Body of pancreas (tissue), 4 donors: ENCODE data around the gene CACNA1C. TPM values are rescaled to one million over a fixed set of nuclear protein-coding genes. Genes with fewer than 3 reads are reported as not detected.

Experiments
- ATAC-seq: fragments of 150-250 bp; one replicate; pipeline ENCODE4 v1.9.1; 2016
- DNase-seq, 4 donors: peaks; one replicate each; pipeline ENCODE4 v3.0.0-alpha.2; 2019
- H3K27ac ChIP-seq, 4 donors: fragments of 200-600 bp; sonication (generic); 1 replicate in 3 of 4; 2 replicates in 1 of 4; pipeline versions ENCODE4 v1.5.1 to v1.6.1; 2016 to 2019; ENCODE audit warnings: mild to moderate bottlenecking in 1 of 4, mixed read lengths in 1 of 4, moderate library complexity in 1 of 4
- H3K27me3 ChIP-seq, 2 donors: fragments of 200-600 bp; sonication (generic); one replicate each; pipeline ENCODE4 v1.6.0; 2016; ENCODE audit warnings: mild to moderate bottlenecking in 1 of 2
- H3K36me3 ChIP-seq, 2 donors: fragments of 200-600 bp; sonication (generic); replicated peaks in 1 of 2; 2 replicates each; pipeline ENCODE4 v1.5.1; 2016; ENCODE audit warnings: low read depth in 2 of 2; ENCODE audit not compliant: insufficient read depth in 1 of 2
- H3K4me1 ChIP-seq: fragments of 200-600 bp; sonication (generic); one replicate; pipeline ENCODE4 v1.6.0; 2016
- H3K4me3 ChIP-seq, 2 donors: fragments of 200-600 bp; sonication (generic); 1 replicate in 1 of 2; 2 replicates in 1 of 2; pipeline ENCODE4 v1.5.1; 2016 to 2019
- H3K9me3 ChIP-seq, 3 donors: fragments of 200-600 bp; sonication (generic); 1 replicate in 2 of 3; 2 replicates in 1 of 3; pipeline ENCODE4 v1.5.1; 2016
- POLR2A ChIP-seq, 3 donors: fragments of 450-650 bp; IDR thresholded peaks; one replicate each; pipeline ENCODE4 v1.6.1; 2016; ENCODE audit warnings: antibody characterized with exemption in 3 of 3, mild to moderate bottlenecking in 2 of 3
- WGBS, 2 donors: methylation state at CpG; one replicate each; pipeline ENCODE4 v1.1.5; 2017; 5-methylcytosine and 5-hydroxymethylcytosine counted together
- intact Hi-C: fragments of 100-400 bp; cut with DNase I; formaldehyde crosslinking; loops from one replicate; pipeline ENCODE4 v1.15.1; 2023
- total RNA-seq, 2 donors: library from RNA; depleted of rRNA; stranded (reverse); fragments of >200 nt; gene quantifications; one replicate each; pipeline ENCODE4 v1.1.0, GENCODE V29; 2016
- TF ChIP-seq, protein P1 (sequence below), 7 experiments: fragments of 450-650 bp in 4 of 7; fragments of 200-600 bp in 3 of 7; sonication (generic) in 3 of 7; IDR thresholded peaks; one replicate each; pipeline ENCODE4 v1.5.1; 2016 to 2019; ENCODE audit warnings: antibody characterized with exemption in 7 of 7

The CACNA1C gene
- total RNA-seq, 2 donors from 2014 or later, result 2.3 to 4.4 TPM

DNA sequence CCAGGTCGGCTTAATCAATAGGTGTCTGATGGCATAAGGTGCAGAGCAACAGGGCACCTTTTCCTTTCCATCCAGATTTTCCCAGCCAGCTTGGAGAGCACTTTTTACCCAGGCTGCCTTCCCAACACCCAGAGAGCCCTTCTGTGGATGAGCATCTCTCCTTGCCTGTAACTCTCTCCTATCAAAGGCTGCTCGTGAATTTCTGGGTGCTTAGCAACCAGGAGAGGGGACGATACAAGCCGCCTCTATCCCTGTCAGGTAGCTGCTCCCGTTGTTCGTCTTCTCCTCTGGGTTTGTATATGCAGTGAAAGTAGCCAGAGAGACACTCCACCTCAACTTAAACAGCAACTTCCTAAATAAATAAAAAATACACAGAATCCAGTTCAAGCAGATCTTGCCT is 124.2 kb downstream of the CACNA1C start:
- TF ChIP-seq, protein P1, sequence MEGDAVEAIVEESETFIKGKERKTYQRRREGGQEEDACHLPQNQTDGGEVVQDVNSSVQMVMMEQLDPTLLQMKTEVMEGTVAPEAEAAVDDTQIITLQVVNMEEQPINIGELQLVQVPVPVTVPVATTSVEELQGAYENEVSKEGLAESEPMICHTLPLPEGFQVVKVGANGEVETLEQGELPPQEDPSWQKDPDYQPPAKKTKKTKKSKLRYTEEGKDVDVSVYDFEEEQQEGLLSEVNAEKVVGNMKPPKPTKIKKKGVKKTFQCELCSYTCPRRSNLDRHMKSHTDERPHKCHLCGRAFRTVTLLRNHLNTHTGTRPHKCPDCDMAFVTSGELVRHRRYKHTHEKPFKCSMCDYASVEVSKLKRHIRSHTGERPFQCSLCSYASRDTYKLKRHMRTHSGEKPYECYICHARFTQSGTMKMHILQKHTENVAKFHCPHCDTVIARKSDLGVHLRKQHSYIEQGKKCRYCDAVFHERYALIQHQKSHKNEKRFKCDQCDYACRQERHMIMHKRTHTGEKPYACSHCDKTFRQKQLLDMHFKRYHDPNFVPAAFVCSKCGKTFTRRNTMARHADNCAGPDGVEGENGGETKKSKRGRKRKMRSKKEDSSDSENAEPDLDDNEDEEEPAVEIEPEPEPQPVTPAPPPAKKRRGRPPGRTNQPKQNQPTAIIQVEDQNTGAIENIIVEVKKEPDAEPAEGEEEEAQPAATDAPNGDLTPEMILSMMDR (IDR thresholded peaks at IDR 0.05), result no peak
- TF ChIP-seq POLR2A (IDR thresholded peaks at IDR 0.05), result no peak
- DNase-seq, result no peak

DNA sequence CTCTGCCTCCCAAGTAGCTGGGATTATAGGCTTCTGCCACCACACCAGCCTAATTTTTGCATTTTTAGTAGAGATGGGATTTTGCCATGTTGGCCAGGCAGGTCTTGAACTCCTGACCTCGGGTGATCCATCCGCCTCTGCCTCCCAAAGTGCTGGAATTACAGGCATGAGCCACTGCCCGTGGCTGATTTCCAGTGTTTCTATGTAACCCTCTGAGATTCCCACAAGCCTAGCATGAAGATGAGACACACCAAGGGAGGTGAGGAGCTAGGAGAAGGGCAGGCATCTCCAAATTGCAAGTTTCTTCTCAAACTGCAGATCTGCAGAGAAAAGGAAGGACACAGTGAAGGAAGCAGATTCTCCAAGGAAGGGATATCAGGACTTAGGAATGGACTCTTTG is 125.0 kb downstream of the CACNA1C start:
- no peaks in the 10 kb centered on the region for H3K4me1 ChIP-seq
- no peaks in the 10 kb centered on the region for H3K36me3 ChIP-seq
- intact Hi-C loops, result no loop called here

More for the DNA sequence above, 124.2 kb downstream of the CACNA1C start:
- H3K27me3 ChIP-seq, result no peaks in the 10 kb centered on the region
- WGBS, 2 donors, result 34 to 35% methylated on average over 5 to 6 of the region's 6 CpGs
- no peak overlapping the region for H3K27ac ChIP-seq
- H3K36me3 ChIP-seq, result no peaks in the 10 kb centered on the region
- H3K4me3 ChIP-seq, result no peak overlapping the region
- H3K9me3 ChIP-seq, result no peaks in the 10 kb centered on the region
- no peak for ATAC-seq
- H3K4me1 ChIP-seq, result no peaks in the 10 kb centered on the region
- intact Hi-C loops, result no loop called here

DNA sequence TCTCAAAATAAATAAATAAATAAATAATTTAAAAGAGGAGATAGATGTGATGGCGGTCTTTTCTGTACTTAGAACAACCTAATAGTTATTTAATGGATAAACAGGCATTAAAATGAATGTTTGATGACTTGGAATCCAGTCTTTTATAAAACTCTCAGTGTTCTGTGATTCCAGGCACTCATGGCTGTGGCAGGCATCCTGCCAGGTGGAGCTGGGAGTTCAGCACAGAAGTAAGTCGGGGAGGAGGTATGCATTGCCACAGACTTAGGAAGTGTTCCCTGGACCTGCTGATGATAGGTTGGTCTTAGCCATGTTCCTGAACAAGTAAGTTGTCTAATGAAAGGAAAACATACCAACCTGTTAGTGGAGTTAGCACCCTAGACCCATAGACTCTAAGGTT is 126.3 kb downstream of the CACNA1C start:
- H3K27me3 ChIP-seq, result no peaks in the 10 kb centered on the region

More for the DNA sequence above, 125.0 kb downstream of the CACNA1C start:
- no peak for TF ChIP-seq POLR2A (IDR thresholded peaks at IDR 0.05)
- TF ChIP-seq, protein P1 (IDR thresholded peaks at IDR 0.05), result no peak
- no peaks in the 10 kb centered on the region for H3K9me3 ChIP-seq
- H3K27me3 ChIP-seq, result no peaks in the 10 kb centered on the region
- ATAC-seq, result no peak
- WGBS, 2 donors, result 33 to 49% methylated on average over 3 of the region's 3 CpGs
- no peak for DNase-seq
- H3K27ac ChIP-seq, result no peak overlapping the region
- no peak overlapping the region for H3K4me3 ChIP-seq

DNA sequence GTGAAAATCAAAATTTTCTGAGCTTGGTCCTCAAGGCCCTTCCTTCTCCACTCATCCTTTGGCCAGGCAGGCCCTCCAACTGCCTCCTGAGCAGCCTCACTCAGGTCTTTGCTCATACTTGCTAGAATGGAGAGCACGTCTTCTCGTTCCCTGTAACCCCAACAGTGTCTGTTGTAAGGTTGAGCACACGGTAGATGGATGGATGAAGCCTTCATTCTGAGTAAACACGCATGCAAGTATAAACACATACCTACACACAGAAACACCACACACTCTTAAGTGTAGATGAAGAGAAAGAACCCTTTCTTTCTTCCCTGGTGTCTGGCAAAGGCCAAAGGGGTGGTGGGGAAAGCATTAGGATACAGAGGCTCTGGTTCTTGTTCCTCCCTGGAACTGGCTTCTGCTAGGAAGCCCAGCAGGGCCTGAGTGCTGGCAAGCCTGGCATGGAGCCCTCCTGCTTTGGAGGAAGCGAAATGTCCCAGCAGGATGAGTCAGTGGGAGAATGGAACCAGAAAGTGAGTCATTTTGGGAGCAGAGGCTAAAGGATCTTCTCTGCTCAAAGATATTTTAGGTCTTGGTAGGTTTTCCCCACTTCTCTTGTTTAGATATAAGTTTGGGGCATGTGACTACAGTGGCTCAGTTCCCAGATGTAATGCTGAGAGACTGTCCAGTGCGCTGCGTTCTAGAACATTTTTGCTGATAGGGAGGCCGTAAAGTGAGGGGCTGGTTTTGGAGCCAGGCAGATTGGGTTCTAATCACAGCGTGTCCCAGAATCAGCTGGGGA is 127.4 kb downstream of the CACNA1C start:
- H3K27me3 ChIP-seq, result no peaks in the 10 kb centered on the region
- intact Hi-C loops, result no loop called here
- no peaks in the 10 kb centered on the region for H3K4me1 ChIP-seq
- 74 to 77% methylated on average over 9 of the region's 9 CpGs for WGBS, 2 donors
- DNase-seq (peak; percentile 18 to 49 (median 31)), ATAC-seq (peak; percentile 57)
- TF ChIP-seq, protein P1 (IDR thresholded peaks at IDR 0.05), result no peak
- TF ChIP-seq POLR2A (IDR thresholded peaks at IDR 0.05), result no peak
- no peaks in the 10 kb centered on the region for H3K9me3 ChIP-seq
- no peak overlapping the region for H3K4me3 ChIP-seq
- H3K27ac ChIP-seq, result peak overlapping the region in 1 of 4 donors; percentile 13
- no peaks in the 10 kb centered on the region for H3K36me3 ChIP-seq

More for the DNA sequence above, 126.3 kb downstream of the CACNA1C start:
- H3K4me1 ChIP-seq, result no peaks in the 10 kb centered on the region
- no peak for ATAC-seq
- no peaks in the 10 kb centered on the region for H3K36me3 ChIP-seq
- TF ChIP-seq, protein P1 (IDR thresholded peaks at IDR 0.05), result no peak
- no peak for TF ChIP-seq POLR2A (IDR thresholded peaks at IDR 0.05)
- no peak for DNase-seq
- H3K27ac ChIP-seq, result no peak overlapping the region
- intact Hi-C loops, result no loop called here
- H3K4me3 ChIP-seq, result no peak overlapping the region
- H3K9me3 ChIP-seq, result no peaks in the 10 kb centered on the region
- WGBS, 2 donors, result 69 to 72% methylated on average over 2 of the region's 2 CpGs

DNA sequence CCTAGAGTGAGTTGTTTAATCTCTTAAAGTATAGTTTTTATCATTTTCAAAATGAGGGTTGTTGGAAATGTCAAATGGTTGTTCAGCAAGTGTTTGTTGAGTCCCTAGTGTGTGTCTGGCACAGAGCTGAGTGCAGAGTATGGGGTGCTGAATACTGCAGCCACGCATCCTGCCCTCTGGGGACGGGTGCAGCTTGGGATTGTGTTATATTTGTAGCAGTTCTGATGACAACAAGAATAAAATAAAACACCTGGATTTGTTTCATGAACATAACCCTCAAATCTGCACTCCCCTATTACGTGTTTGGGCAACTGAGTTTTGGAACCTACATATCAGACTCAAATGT is 127.9 kb downstream of the CACNA1C start:
- Histone ChIP-seq H3K36me3 (no peaks in the 10 kb centered on the region), H3K9me3 (no peaks in the 10 kb centered on the region), H3K4me3 (no peak overlapping the region), H3K4me1 (no peaks in the 10 kb centered on the region), H3K27me3 (no peaks in the 10 kb centered on the region), H3K27ac (no peak overlapping the region)
- TF ChIP-seq, protein P1 (IDR thresholded peaks at IDR 0.05), result no peak
- no peak for TF ChIP-seq POLR2A (IDR thresholded peaks at IDR 0.05)
- ATAC-seq (no peak), DNase-seq (no peak)
- 61% methylated on average over 3 of the region's 3 CpGs for WGBS, 2 donors
- intact Hi-C loops, result no loop called here
